HG03066 (cell line): ENCODE results near the gene RNPS1.
A peak's percentile ranks its signal among the peaks of the same experiment; 100 is the strongest.

ENCODE experiments used
- ATAC-seq: cut with Tn5 transposase; IDR thresholded peaks from one replicate; pipeline ENCODE4 v1.9.1; 2021; ENCODE audit warnings: low read depth; ENCODE audit not compliant: unreplicated experiment

The RNPS1 gene

DNA sequence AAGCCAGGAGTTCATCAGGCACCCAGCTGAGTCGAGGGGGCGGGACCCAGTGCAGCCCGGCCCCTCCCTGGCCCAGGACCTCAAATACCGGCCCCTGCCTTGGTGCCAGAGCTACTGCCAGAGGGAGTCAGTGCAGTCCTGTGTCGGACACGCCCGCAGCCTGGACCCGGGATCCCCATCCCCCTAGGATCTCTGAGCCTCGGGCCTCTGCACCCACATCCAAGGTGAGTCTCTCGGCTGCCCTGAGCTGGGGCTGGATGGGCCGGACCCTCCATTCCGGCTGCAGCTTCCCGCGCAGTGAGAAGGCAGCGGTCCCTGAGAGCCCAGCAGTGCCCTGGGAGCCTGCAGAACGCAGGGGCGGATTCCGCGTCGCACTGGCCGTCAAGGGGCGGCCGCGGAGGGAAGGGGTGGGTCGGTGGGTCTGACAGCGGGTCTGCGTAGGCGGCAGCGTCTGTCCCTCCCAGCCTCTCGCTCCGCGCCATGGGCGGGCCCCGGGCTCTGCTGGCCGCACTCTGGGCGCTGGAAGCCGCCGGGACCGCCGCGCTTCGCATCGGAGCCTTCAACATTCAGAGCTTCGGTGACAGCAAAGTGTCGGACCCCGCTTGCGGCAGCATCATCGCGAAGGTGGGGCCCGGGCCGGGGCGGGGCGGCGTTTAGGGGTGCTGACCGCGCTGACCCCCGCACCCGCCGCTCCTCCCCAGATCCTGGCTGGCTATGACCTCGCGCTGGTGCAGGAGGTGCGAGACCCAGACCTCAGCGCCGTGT lies 31.4 kb downstream of the RNPS1 start, which contains the start of gene DNASE1L2:
Gene DNASE1L2 (plus strand): TSS at position 108 of the 765 bp plus-strand sequence. CDS start 373 bp downstream, at position 481.
- no peak for ATAC-seq

DNA sequence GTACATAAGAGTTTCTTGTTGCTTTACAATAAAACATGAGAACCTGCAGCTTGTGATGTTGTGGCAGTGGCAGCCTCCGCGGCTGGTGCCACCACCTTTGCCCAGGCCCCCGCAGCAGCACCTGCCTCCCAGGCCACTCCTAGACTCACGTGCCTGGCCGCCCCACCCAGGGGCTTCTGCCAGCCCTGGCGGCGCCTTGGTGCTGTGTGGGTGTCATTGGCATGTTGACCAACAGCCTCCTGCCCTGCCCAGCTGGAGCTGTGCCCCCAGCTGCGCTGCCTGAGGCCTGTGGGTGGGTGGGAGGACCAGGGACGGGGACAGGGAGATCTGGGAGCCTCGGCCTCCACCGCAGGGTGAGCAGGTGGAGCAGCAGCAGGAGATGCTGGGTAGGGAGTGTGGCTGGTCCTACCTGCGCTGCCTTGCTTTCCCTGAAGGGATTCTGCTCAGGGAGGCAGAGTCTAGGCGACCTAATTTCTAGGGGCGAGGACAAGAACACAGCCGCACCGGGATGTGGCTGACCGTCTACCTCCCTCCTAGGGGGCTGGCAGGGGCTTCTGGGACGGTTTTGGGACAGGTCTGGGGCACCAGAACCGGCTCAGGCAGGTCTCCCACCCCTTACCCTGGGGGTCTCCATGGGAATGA lies 32.1 kb downstream of the RNPS1 start:
- no peak for ATAC-seq

DNA sequence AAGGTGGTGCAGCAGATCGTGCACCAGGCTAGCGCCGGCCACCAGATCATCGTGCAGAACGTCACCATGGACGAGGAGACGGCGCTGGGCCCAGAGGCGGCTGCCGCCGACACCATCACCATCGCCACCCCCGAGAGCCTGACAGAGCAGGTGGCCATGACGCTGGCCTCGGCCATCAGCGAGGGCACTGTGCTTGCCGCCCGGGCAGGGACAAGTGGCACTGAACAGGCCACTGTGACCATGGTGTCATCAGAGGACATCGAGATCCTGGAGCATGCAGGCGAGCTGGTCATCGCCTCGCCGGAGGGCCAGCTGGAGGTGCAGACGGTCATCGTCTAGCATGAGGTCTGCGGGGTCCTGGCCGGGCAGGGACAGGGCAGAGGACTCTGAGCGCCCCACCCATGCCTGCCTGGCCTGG lies 32.7 kb downstream of the RNPS1 start:
- ATAC-seq: no peak

DNA sequence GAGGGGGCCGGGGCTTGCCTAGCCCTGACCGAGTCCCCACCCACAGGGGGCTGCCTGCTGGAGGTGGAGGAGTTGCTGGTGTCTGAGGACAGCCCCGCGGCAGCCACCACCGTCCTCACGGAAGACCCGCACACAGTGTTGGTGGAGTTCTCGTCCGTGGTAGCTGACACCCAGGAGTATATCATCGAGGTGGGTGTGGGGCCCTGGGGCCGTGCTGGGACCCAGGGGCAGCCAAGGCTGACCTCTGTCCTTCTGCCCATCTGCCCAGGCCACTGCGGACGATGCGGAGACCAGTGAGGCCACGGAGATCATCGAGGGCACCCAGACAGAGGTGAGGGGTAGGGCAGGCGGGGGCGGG lies 33.1 kb downstream of the RNPS1 start:
- ATAC-seq: no peak

DNA sequence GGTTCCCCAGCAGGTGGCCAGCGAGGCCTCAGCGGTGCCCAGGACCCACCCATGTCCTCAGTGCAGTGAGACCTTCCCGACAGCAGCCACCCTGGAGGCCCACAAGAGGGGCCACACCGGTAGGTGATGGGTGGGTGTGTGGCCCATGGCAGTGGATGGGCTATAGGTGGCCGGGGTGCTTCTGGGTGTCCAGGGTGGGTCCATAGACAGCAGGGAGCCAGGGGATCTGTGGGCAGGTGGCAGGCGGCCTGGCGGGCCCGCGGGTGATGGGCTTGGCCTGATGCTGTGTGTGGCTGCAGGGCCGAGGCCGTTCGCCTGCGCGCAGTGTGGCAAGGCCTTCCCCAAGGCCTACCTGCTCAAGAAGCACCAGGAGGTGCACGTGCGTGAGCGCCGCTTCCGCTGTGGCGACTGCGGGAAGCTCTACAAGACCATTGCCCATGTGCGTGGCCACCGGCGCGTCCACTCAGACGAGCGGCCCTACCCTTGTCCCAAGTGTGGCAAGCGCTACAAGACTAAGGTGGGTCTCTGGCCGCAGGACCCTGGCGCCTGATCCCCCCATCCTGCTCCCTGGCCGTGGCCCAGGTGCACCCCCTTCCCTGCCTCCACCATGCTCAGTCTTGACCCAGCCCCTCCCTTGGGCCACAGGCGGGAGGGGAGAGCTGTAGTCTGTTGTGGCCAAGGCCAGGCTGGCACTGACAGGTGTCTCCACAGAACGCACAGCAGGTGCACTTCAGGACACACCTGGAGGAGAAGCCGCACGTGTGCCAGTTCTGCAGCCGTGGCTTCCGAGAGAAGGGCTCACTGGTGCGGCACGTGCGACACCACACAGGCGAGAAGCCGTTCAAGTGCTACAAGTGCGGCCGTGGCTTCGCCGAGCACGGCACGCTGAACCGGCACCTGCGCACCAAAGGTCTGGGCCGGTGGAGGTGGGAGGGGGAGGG lies 33.8 kb downstream of the RNPS1 start:
- no peak for ATAC-seq

DNA sequence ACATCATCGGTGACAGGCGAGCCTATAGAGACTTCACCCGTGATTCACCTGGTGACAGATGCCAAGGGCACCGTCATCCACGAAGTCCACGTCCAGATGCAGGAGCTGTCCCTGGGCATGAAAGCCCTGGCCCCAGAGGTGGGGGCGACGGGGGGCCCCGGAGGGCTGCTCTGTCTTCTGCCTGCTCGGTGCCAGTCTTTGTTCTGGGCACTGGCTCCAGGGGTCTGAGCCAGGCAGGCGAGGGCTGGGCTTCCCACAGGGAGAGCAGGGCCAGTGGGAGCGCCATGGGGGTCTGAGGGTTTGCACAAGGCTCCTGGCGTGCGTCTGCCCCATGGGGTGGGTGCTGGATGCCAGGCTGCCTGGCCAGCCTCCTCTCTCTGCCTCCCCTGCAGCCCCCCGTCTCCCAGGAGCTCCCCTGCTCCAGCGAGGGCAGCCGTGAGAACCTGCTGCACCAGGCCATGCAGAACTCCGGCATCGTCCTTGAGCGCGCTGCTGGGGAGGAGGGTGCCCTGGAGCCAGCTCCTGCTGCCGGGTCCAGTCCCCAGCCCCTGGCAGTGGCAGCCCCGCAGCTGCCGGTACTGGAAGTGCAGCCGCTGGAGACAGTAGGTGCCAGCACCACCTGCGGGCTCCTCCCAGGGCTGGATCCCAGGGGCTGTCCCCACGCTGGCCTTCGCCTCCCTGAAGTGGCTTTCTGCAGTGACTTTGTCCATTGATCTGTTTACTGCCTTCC lies 34.7 kb downstream of the RNPS1 start:
- ATAC-seq: no peak

DNA sequence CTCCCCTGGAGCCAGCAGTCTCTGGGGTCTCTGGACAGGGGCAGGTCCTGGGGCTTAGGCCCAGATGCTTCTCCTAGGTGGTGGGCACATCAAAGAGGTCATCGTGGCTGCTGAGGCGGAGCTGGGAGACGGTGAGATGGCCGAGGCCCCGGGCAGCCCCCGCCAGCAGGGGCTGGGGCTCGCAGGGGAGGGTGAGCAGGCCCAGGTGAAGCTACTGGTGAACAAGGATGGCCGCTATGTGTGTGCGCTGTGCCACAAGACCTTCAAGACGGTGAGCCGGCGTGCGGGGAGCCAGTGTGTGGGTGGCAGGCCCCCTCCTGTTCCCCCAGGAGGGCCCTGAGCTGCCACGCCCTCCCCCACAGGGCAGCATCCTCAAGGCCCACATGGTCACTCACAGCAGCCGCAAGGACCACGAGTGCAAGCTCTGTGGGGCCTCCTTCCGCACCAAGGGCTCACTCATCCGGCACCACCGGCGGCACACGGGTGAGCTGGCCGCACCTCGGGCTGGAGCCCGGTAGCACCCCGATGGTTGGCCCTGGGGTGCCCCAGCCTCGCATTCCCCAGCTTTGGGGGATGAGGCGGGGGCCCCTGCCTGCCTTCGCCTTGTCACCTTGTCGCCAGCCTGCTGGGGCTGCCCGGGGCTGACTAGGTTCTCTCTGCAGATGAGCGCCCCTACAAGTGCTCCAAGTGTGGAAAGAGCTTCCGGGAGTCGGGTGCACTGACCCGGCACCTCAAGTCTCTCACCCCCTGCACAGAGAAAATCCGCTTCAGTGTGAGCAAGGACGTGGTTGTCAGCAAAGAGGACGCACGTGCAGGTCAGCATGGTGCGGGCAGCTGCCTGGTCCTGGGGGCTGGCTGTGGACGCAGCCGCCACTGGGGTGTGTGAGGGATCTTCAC lies 35.6 kb downstream of the RNPS1 start:
- ATAC-seq: no peak

DNA sequence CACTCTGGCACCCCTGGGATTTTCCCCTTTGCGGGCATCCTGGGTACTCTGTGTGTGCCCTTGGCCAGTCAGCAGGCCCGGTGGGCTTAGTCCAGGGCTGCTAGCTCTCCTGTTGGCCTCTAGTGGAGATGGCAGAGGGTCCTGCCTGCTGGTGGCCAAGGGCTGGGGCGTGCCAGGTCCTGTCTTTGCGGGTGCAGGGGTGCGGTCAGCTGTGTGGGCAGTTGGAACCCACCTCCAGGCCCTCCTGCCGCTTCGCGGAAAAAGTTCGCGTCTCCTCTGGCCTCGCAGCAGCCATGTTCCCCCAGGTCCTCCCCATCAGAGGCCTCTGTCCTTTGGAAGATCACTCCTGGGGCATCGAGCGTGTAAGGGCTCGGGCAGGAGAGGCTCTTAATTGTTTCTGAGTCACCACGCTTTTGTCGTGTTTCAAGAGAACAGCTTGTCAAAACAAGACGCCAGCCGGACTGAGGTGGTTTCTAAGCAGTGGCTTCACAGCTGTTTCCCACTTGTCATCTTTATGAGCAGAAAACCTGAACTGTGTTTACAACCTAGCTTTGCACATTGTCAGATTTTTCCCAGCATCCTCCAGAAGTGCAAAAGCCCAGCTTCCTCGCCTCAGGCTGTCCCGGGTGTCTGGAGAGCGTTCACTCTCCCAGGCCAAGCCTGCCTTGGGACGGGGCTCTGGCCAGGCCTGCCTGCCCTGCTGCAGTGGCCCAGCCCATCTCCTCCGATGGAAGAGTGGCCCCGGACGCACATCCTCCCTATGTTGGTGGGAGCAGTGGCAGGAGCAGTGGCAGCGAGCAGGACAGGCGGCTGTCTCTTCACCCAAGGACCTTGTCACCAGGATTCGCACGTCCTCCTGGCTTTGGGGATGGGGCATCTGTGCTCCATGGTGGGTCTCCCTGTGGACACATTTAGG lies 36.7 kb downstream of the RNPS1 start:
- ATAC-seq: no peak

DNA sequence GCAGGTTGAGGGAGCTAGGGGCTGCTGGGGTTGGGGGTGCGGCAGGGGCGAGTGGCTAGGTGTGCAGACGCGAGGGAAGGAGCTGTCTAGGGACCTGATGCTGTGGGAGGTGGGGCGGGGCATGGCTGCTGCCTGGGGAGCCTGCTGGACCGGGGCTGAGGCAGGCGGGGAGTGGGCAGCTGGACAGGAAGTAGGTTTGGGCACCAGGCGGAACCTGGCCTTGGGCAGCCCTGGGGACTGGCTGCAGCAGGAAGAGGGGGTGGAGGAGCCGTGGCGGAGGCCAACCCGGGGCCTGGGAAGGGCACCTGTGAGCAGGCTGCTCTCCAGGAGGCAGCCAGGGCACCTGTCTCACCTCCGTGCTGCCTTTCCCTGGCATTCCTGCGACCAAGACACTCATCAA lies 37.5 kb downstream of the RNPS1 start:
- no peak for ATAC-seq

DNA sequence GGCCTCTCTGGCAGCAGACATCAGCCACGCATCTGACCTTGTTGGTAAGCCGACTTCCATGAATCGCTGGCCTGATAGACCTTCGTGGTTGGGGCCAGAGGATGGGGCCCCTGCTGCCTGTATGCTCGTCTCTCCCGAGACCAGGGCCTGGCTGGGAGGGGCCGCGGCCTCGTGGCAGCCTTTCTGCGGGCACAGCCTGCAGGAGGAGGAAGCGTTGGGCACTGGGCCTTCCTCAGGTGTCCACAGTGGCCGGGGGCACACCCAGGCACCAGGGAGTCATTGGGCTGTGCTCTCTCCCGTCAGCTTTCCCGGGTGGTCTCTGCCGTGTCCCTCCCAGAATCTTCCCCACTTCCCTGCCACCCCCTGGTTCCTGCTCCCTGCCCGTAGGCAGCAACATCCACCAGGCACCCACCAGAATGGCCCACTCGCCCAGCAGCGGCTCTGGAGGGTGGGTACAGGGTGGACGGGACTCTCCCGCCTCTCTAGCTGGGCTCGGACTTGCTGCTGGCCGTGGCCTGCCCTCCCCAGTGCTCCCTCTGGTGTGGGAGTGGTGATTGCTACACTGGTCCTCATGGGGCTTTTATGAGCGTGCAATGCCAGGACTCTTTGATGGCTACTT lies 38.2 kb downstream of the RNPS1 start:
- ATAC-seq: no peak

DNA sequence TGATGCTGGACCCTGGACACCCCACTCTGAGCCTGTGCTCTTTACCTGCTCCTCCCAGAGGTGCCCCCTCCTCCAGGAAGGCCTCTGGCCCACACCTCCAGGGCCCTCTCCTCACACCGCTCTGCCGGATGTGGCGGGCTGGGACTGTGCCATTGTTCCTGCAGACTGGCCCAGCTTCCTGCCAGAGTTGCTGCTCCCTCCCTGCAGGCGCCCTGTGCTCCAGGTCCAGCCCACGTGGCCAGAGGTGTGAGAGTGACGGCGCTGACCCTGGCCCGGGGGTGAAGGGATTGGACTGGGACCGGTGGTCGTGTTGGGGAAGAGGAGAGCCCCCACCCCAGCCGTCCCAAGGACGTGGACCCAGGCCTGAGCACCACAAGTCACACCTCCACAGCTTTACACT lies 38.8 kb downstream of the RNPS1 start:
- ATAC-seq: no peak

DNA sequence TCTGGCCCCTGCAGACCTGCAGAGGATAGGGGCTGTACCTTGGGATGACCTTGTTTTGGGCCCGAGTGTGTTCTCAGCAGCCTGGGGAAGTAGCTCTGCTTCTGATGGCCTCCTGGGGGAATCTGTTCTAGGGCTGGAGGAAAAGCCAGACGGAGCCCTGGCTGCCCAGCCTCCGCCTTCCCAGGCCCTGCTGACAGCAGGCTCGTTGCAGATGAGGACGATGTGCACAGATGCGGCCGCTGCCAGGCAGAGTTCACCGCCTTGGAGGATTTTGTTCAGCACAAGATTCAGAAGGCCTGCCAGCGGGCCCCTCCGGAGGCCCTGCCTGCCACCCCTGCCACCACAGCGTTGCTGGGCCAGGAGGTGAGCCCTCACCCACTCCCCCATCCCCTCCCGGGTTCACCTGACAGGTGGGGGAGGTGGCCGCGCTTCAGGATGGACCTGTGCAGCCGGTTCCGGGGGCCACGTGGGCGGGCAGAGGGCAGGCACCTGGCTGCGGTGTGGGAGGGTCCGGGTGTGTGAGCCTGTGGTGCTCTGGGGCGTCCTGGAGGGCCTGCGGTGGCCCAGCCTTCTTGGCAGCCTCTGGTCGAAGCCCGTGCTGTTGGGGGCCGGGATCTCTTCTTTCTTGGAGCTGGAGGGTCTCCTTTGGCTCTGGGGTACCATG lies 39.6 kb downstream of the RNPS1 start:
- ATAC-seq: no peak

DNA sequence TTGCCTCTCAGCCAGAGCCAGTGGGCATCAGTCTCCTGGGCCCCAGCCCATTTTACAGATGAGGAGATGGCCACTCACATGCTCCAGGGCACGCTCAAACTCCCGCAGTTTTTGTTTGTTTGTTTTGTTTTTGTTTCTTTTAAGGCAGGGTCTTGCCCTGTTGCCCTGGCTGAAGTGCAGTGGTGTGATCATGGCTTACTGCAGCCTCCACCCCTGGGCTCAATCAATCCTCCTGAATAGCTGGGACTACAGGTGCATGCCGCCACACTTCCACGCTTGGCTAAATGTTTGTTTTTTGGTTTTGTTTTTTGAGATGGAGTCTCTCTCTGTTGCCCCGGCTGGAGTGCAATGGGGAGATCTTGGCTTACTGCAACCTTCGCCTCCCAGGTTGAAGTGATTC lies 41.0 kb downstream of the RNPS1 start:
- ATAC-seq: no peak

DNA sequence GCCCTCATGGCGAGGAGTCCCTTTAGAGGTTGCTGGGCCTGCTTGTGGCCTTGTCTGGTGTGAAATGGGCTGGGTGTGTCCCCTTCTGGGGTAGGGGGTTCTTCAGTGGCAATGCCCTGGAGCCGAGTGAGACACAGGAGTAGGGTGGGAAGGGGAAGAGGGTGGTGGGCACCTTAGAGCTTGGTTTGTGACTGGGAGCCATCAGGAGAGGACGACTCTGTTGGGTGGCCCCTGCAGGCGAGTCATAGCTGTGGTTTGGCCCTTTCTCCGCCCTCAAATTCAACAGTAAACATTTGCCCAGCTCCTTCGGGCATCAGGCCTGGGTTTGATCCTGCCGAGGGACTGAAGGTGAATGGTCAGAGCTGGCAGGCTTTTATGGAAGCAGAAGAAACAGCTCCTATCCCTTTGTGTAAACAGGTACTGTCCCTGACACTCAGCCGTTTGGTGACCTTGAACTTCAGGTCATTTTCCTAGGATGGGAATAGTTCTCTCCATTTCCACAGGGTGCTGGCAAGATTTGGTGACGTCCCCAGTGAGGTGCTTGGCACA lies 41.6 kb downstream of the RNPS1 start:
- ATAC-seq: no peak

DNA sequence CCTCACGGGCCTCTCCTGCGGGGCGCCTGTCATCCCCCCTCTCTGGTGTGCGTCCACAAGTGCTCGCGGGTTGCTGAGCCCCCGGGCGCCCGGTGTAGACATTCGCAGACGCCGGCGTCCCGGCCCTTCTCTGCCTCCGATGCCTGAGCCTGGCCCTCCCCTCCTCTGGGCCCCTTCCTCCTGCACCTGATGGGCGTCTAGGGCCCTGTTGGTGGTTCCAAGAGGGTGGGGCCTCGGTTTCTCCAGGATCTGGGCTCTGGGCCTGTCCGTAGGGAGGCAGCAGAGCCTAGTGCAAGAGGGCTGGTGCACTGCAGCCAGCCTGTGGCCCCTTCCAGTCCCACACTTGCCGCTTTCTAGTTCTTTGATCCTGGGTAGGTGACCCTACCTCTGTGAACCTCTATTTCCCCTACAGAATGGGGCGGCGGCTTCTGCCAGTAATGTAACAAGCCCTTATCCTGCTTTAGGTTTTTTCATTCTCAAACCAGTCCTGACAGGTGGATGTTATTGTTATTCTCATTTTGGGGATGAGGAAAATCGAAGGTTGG lies 43.9 kb downstream of the RNPS1 start:
- peak; percentile 10 for ATAC-seq

DNA sequence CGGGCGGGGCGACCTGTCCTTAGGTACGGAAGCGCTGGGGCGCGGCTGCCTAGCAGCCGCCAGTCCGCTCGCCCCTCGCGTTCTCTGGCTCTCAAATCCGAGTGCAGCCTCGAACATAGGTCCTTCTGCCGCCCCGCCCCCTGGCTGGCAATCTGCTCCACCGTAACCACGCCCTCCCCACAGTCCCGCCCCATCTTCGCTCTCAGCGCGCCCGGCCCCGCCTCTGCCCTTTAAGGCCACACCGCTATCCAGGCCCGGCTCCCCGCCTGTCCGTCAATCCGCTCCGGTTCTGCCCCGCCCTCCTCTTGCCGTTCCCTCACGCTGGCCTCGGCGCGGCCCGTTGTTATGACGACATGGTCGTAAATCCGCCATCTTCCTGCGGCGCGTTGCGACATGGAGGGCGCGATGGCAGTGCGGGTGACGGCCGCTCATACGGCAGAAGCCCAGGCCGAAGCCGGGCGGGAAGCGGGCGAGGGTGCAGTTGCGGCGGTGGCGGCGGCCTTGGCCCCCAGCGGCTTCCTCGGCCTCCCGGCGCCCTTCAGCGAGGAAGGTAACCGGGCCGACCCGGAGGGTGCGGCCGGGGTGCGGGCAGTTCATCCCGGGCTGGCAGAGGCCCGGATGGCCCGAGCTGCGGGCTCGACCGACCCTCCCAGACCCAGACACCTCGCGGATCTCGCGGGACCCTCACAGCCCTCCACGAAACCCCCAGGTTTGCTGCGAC lies 44.5 kb downstream of the RNPS1 start, which contains the start of gene E4F1:
Gene E4F1 (plus strand): TSS at position 371 of the 721 bp plus-strand sequence. CDS start 23 bp downstream, at position 394.
- ATAC-seq: peak; percentile 86
